HepG2 (cell line): ENCODE measurements around the gene WNT9A. TPM values are rescaled to one million over a fixed set of nuclear protein-coding genes. Genes with fewer than 3 reads are reported as not detected.
A peak's percentile ranks its signal among the peaks of the same experiment; 100 is the strongest.

ENCODE experiments used
- ATAC-seq: fragments of 200-7000 bp; cut with Tn5 transposase; 3 replicates; pipeline ENCODE4 v1.9.1; 2020; ENCODE audit warnings: mild to moderate bottlenecking, moderate library complexity
- BruUV-seq: library from RNA; stranded (reverse); fragments of 400-500 nt; replicated peaks from 2 replicates; lab custom pipeline; 2021; lab: Mats Ljungman, UMichigan
- CTCF ChIA-PET: fragments of 300-600 bp; formaldehyde crosslinking; extraction: SDS; loops from one replicate; lab custom pipeline; 2021; ENCODE audit warnings: low total read pairs, inconsistent platforms, low intra/inter-chr PET ratio; lab: Yijun Ruan, JAX
- POLR2A ChIA-PET: fragments of 350-600 bp; sonication (Branson Sonifier 250); formaldehyde crosslinking; loops from one replicate; lab custom pipeline; 2020; ENCODE audit warnings: antibody characterized with exemption, inconsistent platforms; lab: Yijun Ruan, JAX
- DNase-seq: peaks from one replicate; pipeline ENCODE4 v3.0.0-alpha.2; 2015; ENCODE audit warnings: low spot score
- FAIRE-seq: peaks from 3 replicates; lab custom pipeline; 2011; peaks lifted over from hg19 to GRCh38; lab: Jason Lieb, UNC
- H2AFZ ChIP-seq: one replicate; pipeline ENCODE4 v1.6.1; 2011; ENCODE audit warnings: low read length, inconsistent platforms
- H3K27ac ChIP-seq: fragments of 300-600 bp; 3 replicates; pipeline ENCODE4 v1.8.0; 2011; ENCODE audit warnings: mixed run types, mild to moderate bottlenecking, mixed read lengths, low read length, inconsistent platforms; ENCODE audit not compliant: insufficient read depth; ENCODE audit errors: extremely low read length
- H3K27me3 ChIP-seq, 2 experiments: fragments of 200-600 bp in 1 of 2; 2 replicates in 1 of 2; 3 replicates in 1 of 2; pipeline versions ENCODE4 v1.6.0 to v1.8.0; 2011; ENCODE audit warnings: low read length in 2 of 2, mild to moderate bottlenecking in 2 of 2, moderate library complexity in 2 of 2, inconsistent platforms in 1 of 2; ENCODE audit not compliant: insufficient read depth in 2 of 2, control insufficient read depth in 1 of 2
- H3K36me3 ChIP-seq, 2 experiments: fragments of 200-600 bp in 1 of 2; replicated peaks in 1 of 2; 2 replicates in 1 of 2; 3 replicates in 1 of 2; pipeline versions ENCODE4 v1.5.1 to v1.8.0; 2011; ENCODE audit warnings: low read length in 2 of 2, inconsistent platforms in 1 of 2; ENCODE audit not compliant: insufficient read depth in 2 of 2, control insufficient read depth in 1 of 2
- H3K4me1 ChIP-seq: 2 replicates; pipeline ENCODE4 v1.5.1; 2012; ENCODE audit warnings: low read length, inconsistent platforms; ENCODE audit not compliant: insufficient read depth
- H3K4me2 ChIP-seq: 2 replicates; pipeline ENCODE4 v1.6.0; 2011; ENCODE audit warnings: low read depth, low read length, inconsistent platforms
- H3K4me3 ChIP-seq, 3 experiments: fragments of 200-600 bp in 1 of 3; sonication (generic), shearing (Covaris generic) in 1 of 3; replicated peaks in 1 of 3; 2 replicates each; pipeline ENCODE4 v1.5.1; 2011 to 2016; ENCODE audit warnings: low read length in 3 of 3, inconsistent platforms in 2 of 3, low read depth in 2 of 3, mild to moderate bottlenecking in 2 of 3, control low read depth in 1 of 3, mixed read lengths in 1 of 3; ENCODE audit not compliant: insufficient read depth in 1 of 3
- H3K79me2 ChIP-seq: one replicate; pipeline ENCODE4 v1.6.1; 2011; ENCODE audit warnings: low read length, inconsistent platforms; ENCODE audit not compliant: insufficient read depth
- H3K9ac ChIP-seq: 2 replicates; pipeline ENCODE4 v1.6.0; 2011; ENCODE audit warnings: mild to moderate bottlenecking, low read depth, low read length, inconsistent platforms; ENCODE audit not compliant: insufficient read depth
- H3K9me3 ChIP-seq: 2 replicates; pipeline ENCODE4 v1.5.1; 2012; ENCODE audit warnings: mild to moderate bottlenecking, low read length
- H4K20me1 ChIP-seq: 2 replicates; pipeline ENCODE4 v1.6.0; 2011; ENCODE audit warnings: inconsistent platforms, mild to moderate bottlenecking, low read length, moderate library complexity; ENCODE audit not compliant: insufficient read depth
- AHR ChIP-seq: IDR thresholded peaks from 2 replicates; pipeline ENCODE4 v1.6.1; 2018; ENCODE audit warnings: missing genetic modification reagents, missing compliant biosample characterization
- ATF7-NPFF ChIP-seq: sonication (generic); formaldehyde crosslinking; IDR thresholded peaks from 2 replicates; pipeline ENCODE4 v1.8.1; 2023; ENCODE audit warnings: mild to moderate bottlenecking, low read depth, missing genetic modification reagents, moderate library complexity
- BRCA1 ChIP-seq: sonication (generic); formaldehyde crosslinking; IDR thresholded peaks from 2 replicates; pipeline ENCODE4 v1.4.0; 2020; ENCODE audit warnings: missing genetic modification reagents
- BRF2 ChIP-seq: sonication (generic); formaldehyde crosslinking; IDR thresholded peaks from 2 replicates; pipeline ENCODE4 v1.8.1; 2022; ENCODE audit warnings: mild to moderate bottlenecking, missing genetic modification reagents
- CEBPZ ChIP-seq: IDR thresholded peaks from 2 replicates; pipeline ENCODE4 v1.6.1; 2012; ENCODE audit warnings: low read length, improper control_type of control experiment
- CHD2 ChIP-seq: IDR thresholded peaks from 2 replicates; pipeline ENCODE4 v1.6.1; 2011; ENCODE audit warnings: low read depth, low read length, improper control_type of control experiment
- ELF1 ChIP-seq: sonication (generic); formaldehyde crosslinking; IDR thresholded peaks from 2 replicates; pipeline ENCODE4 v1.4.0; 2020; ENCODE audit warnings: missing genetic modification reagents
- FOSL2 ChIP-seq: sonication (generic); formaldehyde crosslinking; IDR thresholded peaks from 2 replicates; pipeline ENCODE4 v1.4.0; 2020; ENCODE audit warnings: missing genetic modification reagents
- FOXO1 ChIP-seq: sonication (generic); formaldehyde crosslinking; IDR thresholded peaks from 2 replicates; pipeline ENCODE4 v1.4.0; 2020; ENCODE audit warnings: missing genetic modification reagents
- HMG20A ChIP-seq: IDR thresholded peaks from 2 replicates; pipeline ENCODE4 v1.6.1; 2016; ENCODE audit warnings: borderline replicate concordance
- JUND ChIP-seq: sonication (generic); formaldehyde crosslinking; IDR thresholded peaks from 2 replicates; pipeline ENCODE4 v1.8.0; 2022; ENCODE audit warnings: mild to moderate bottlenecking, missing genetic modification reagents
- LCORL ChIP-seq, 2 experiments: fragments of 450-650 bp in 1 of 2; sonication (generic) in 1 of 2; formaldehyde crosslinking in 1 of 2; IDR thresholded peaks; 2 replicates each; pipeline versions ENCODE4 v1.5.0 to v1.6.1; 2017 to 2020; ENCODE audit warnings: antibody characterized with exemption in 1 of 2, missing genetic modification reagents in 1 of 2
- MXI1 ChIP-seq: IDR thresholded peaks from 3 replicates; pipeline ENCODE4 v1.6.1; 2012; ENCODE audit warnings: low read depth, low read length, inconsistent platforms, borderline replicate concordance
- NCOA1 ChIP-seq: sonication (generic); formaldehyde crosslinking; IDR thresholded peaks from 2 replicates; pipeline ENCODE4 v1.9.0; 2021; ENCODE audit warnings: missing genetic modification reagents
- SAP130 ChIP-seq: IDR thresholded peaks from 2 replicates; pipeline ENCODE4 v1.6.1; 2016; ENCODE audit warnings: low read depth
- SATB2 ChIP-seq: sonication (generic); formaldehyde crosslinking; IDR thresholded peaks from 2 replicates; pipeline ENCODE4 v1.5.0; 2020; ENCODE audit warnings: missing genetic modification reagents
- SMYD3 ChIP-seq: sonication (generic); formaldehyde crosslinking; IDR thresholded peaks from 2 replicates; pipeline ENCODE4 v1.8.1; 2023; ENCODE audit warnings: mild to moderate bottlenecking, missing genetic modification reagents
- ZBTB2 ChIP-seq: sonication (generic); formaldehyde crosslinking; IDR thresholded peaks from 2 replicates; pipeline ENCODE4 v1.8.0; 2022; ENCODE audit warnings: low read depth, missing genetic modification reagents
- ZNF20 ChIP-seq: sonication (generic); formaldehyde crosslinking; IDR thresholded peaks from 2 replicates; pipeline ENCODE4 v1.4.0; 2020; ENCODE audit warnings: mild to moderate bottlenecking, moderate library complexity, missing genetic modification reagents
- ZNF256 ChIP-seq: sonication (generic); formaldehyde crosslinking; conservative IDR thresholded peaks from 2 replicates; pipeline ENCODE4 v1.4.0; 2020; ENCODE audit warnings: missing genetic modification reagents
- WGBS: methylation state at CpG from one replicate; pipeline ENCODE4 v1.1.6; 2017; ENCODE audit warnings: low lambda C conversion rate; 5-methylcytosine and 5-hydroxymethylcytosine counted together
- in situ Hi-C: cut with HindIII; loops from 2 replicates; pipeline ENCODE4 v1.10.0; 2017; ENCODE audit warnings: low pct_unique_long_range_greater_than_20kb; ENCODE audit not compliant: extremely low pct_ligation_motif_present
- intact Hi-C: fragments of 100-400 bp; cut with micrococcal nuclease; formaldehyde crosslinking; loops from one replicate; pipeline ENCODE4 v1.10.0; 2022; ENCODE audit not compliant: unreplicated experiment
- polyA plus RNA-seq, 8 experiments: library from polyadenylated mRNA; depleted of rRNA in 3 of 8; stranded (reverse) in 7 of 8; unstranded in 1 of 8; fragments of >200 nt; fragmentation: Illumina TruSeq in 4 of 8; extraction: Trizol in 4 of 8; gene quantifications; 2 replicates each; pipeline versions ENCODE4 v1.2.1 to v1.2.3, GENCODE V29; 2011 to 2016; ENCODE audit warnings: low read depth in 4 of 8, missing spikeins in 1 of 8, mixed read lengths in 1 of 8; ENCODE audit not compliant: insufficient read depth in 1 of 8
- total RNA-seq, 5 experiments: library from RNA; depleted of rRNA; stranded (reverse); fragments of >200 nt; fragmentation: Illumina TruSeq; extraction: Trizol; gene quantifications; 2 replicates each; pipeline ENCODE4 v1.2.3, GENCODE V29; 2016; ENCODE audit warnings: low read depth in 1 of 5

WNT9A gene
- total and polyA plus RNA-seq, 2 of the 13 experiments (the other 11 are each of a cell fraction or from before 2014, with no cell fraction given) = 0.04 TPM; not detected in 1

- no peak overlapping the region for H3K9ac ChIP-seq
- peak overlapping the region; percentile 69 for H3K4me2 ChIP-seq
- peaks cover 16% of the 10 kb centered on the region for H3K4me1 ChIP-seq
- H3K4me3 ChIP-seq = peak overlapping the region; percentile 41 to 57 (median 47); a peak in 5 of 6 replicates
- no peak for FAIRE-seq
- H4K20me1 ChIP-seq = no peaks in the 10 kb centered on the region
- no TSS peak for BruUV-seq
- ChIA-PET POLR2A (no interaction called here), CTCF (interaction anchor here (1.3 to 2.9 kb wide), 2 partner anchors 185 to 465 kb away, joined by 8 to 36 read pairs; no protein-coding TSS in a partner anchor)
- 10% methylated on average over 36 of the region's 61 CpGs for WGBS
- ATAC-seq = peak; percentile 89
- intact Hi-C loops (loop anchor here (1.0 kb wide), 1 partner anchor 185 kb away; no protein-coding TSS in a partner anchor), in situ Hi-C loops (loop anchor here (5.0 kb wide), 2 partner anchors 45 to 185 kb away; no protein-coding TSS in a partner anchor)
- peak; percentile 36 for DNase-seq
- H3K79me2 ChIP-seq = no peaks in the 10 kb centered on the region
- no peaks in the 10 kb centered on the region for H3K9me3 ChIP-seq
- no peak overlapping the region for H3K27ac ChIP-seq
- H3K27me3 ChIP-seq = peaks cover 14 to 83% of the 10 kb centered on the region in 2 experiments; a peak in 4 of 5 replicates
- no peaks in the 10 kb centered on the region for H3K36me3 ChIP-seq
- H2AFZ ChIP-seq = no peak overlapping the region
- TF ChIP-seq SAP130 (CRISPR knock-in tag) = peak; percentile 26; the same call in 1 of the 2 replicates
- 0 out of 2 replicates have a peak, but pooled peaks have one; percentile 3 for TF ChIP-seq FOXO1 (CRISPR knock-in tag)
- TF ChIP-seq ZNF256 (CRISPR knock-in tag) = no peak
- no peak for TF ChIP-seq BRF2 (CRISPR knock-in tag)
- TF ChIP-seq AHR = no peak
- TF ChIP-seq FOSL2 (CRISPR knock-in tag) = no peak
- no peak for TF ChIP-seq SMYD3 (CRISPR knock-in tag)
- TF ChIP-seq SATB2 (CRISPR knock-in tag) = no peak
- no peak for TF ChIP-seq CHD2
- TF ChIP-seq JUND (CRISPR knock-in tag) = no peak
- 0 out of 3 replicates have a peak, but pooled peaks have one; percentile 34 for TF ChIP-seq MXI1
- TF ChIP-seq ELF1 (CRISPR knock-in tag) = no peak
- no peak for TF ChIP-seq LCORL (IDR thresholded peaks at IDR 0.05)
- TF ChIP-seq LCORL (CRISPR knock-in tag; IDR thresholded peaks at IDR 0.05) = 0 out of 2 replicates have a peak, but pooled peaks have one; percentile 26
- no peak for TF ChIP-seq ATF7-NPFF (CRISPR knock-in tag)
- no peak for TF ChIP-seq BRCA1 (CRISPR knock-in tag)
- no peak for TF ChIP-seq ZNF20 (CRISPR knock-in tag)
- no peak for TF ChIP-seq CEBPZ
- no peak for TF ChIP-seq HMG20A (CRISPR knock-in tag)
- TF ChIP-seq NCOA1 = no peak
- no peak for TF ChIP-seq ZBTB2 (CRISPR knock-in tag)
Measured at GRCh38 chr1:227946624-227947385, 927 bp downstream of the WNT9A start.
